ENCODE results near the gene GHR. TPM values are rescaled to one million over a fixed set of nuclear protein-coding genes. Genes with fewer than 3 reads are reported as not detected.
"Not testable (repeated sequence)": the region's sequence is repeated elsewhere in the genome, so short reads cannot be mapped to it uniquely, and the experiment has no call there.

Gene GHR
- total RNA-seq, 1 experiment from 2014 or later = 60.6 TPM

GRCh38 chr5:42543774-42544173, 120.5 kb downstream of the GHR start:
- in situ Hi-C loops (cut with HindIII; ENCODE audit: low pct_unique_long_range_greater_than_20kb, low sequenced_read_pairs) = no loop called here
- DNase-seq (ENCODE audit: low read depth, low spot score) = no peak

GRCh38 chr5:42545038-42545437, 121.8 kb downstream of the GHR start:
- in situ Hi-C loops (cut with HindIII; ENCODE audit: low pct_unique_long_range_greater_than_20kb, low sequenced_read_pairs) = no loop called here
- no peak for DNase-seq (ENCODE audit: low read depth, low spot score)

GRCh38 chr5:42547141-42547540, 123.9 kb downstream of the GHR start:
- peak; percentile 89 for DNase-seq (ENCODE audit: low read depth, low spot score)
- in situ Hi-C loops (cut with HindIII; ENCODE audit: low pct_unique_long_range_greater_than_20kb, low sequenced_read_pairs) = no loop called here

GRCh38 chr5:42547894-42548293, 124.7 kb downstream of the GHR start:
- peak; percentile 43 for DNase-seq (ENCODE audit: low read depth, low spot score)
- in situ Hi-C loops (cut with HindIII; ENCODE audit: low pct_unique_long_range_greater_than_20kb, low sequenced_read_pairs) = no loop called here

GRCh38 chr5:42552597-42552996, 129.4 kb downstream of the GHR start:
- DNase-seq (ENCODE audit: low read depth, low spot score) = no peak
- in situ Hi-C loops (cut with HindIII; ENCODE audit: low pct_unique_long_range_greater_than_20kb, low sequenced_read_pairs) = no loop called here

GRCh38 chr5:42553461-42553860, 130.2 kb downstream of the GHR start:
- in situ Hi-C loops (cut with HindIII; ENCODE audit: low pct_unique_long_range_greater_than_20kb, low sequenced_read_pairs) = no loop called here
- DNase-seq (ENCODE audit: low read depth, low spot score) = no peak

- in situ Hi-C loops (cut with HindIII; ENCODE audit: low pct_unique_long_range_greater_than_20kb, low sequenced_read_pairs) = no loop called here
- DNase-seq (ENCODE audit: low read depth, low spot score) = no peak
Measured at GRCh38 chr5:42555010-42555409, 131.8 kb downstream of the GHR start.

GRCh38 chr5:42555797-42556196, 132.6 kb downstream of the GHR start:
- DNase-seq (ENCODE audit: low read depth, low spot score) = no peak
- in situ Hi-C loops (cut with HindIII; ENCODE audit: low pct_unique_long_range_greater_than_20kb, low sequenced_read_pairs) = no loop called here

GRCh38 chr5:42557689-42558088, 134.4 kb downstream of the GHR start:
- DNase-seq (ENCODE audit: low read depth, low spot score) = no peak
- in situ Hi-C loops (cut with HindIII; ENCODE audit: low pct_unique_long_range_greater_than_20kb, low sequenced_read_pairs) = no loop called here

GRCh38 chr5:42561656-42562055, 138.4 kb downstream of the GHR start:
- in situ Hi-C loops (cut with HindIII; ENCODE audit: low pct_unique_long_range_greater_than_20kb, low sequenced_read_pairs) = no loop called here
- DNase-seq (ENCODE audit: low read depth, low spot score) = no peak

- in situ Hi-C loops (cut with HindIII; ENCODE audit: low pct_unique_long_range_greater_than_20kb, low sequenced_read_pairs) = no loop called here
- no peak for DNase-seq (ENCODE audit: low read depth, low spot score)
Measured at GRCh38 chr5:42564689-42565356, 141.6 kb downstream of the GHR start.

GRCh38 chr5:42566652-42567295, 143.5 kb downstream of the GHR start:
- no peak for DNase-seq (ENCODE audit: low read depth, low spot score)
- in situ Hi-C loops (cut with HindIII; ENCODE audit: low pct_unique_long_range_greater_than_20kb, low sequenced_read_pairs) = no loop called here

GRCh38 chr5:42569325-42569724, 146.1 kb downstream of the GHR start:
- in situ Hi-C loops (cut with HindIII; ENCODE audit: low pct_unique_long_range_greater_than_20kb, low sequenced_read_pairs) = no loop called here
- no peak for DNase-seq (ENCODE audit: low read depth, low spot score)

- in situ Hi-C loops (cut with HindIII; ENCODE audit: low pct_unique_long_range_greater_than_20kb, low sequenced_read_pairs) = no loop called here
- DNase-seq (ENCODE audit: low read depth, low spot score) = no peak
Measured at GRCh38 chr5:42569953-42570548, 146.8 kb downstream of the GHR start.

- no peak for DNase-seq (ENCODE audit: low read depth, low spot score)
Measured at GRCh38 chr5:42570966-42571960, 148.0 kb downstream of the GHR start.

GRCh38 chr5:42572313-42572712, 149.1 kb downstream of the GHR start:
- in situ Hi-C loops (cut with HindIII; ENCODE audit: low pct_unique_long_range_greater_than_20kb, low sequenced_read_pairs) = no loop called here
- no peak for DNase-seq (ENCODE audit: low read depth, low spot score)

More at GRCh38 chr5:42570966-42571960, 148.0 kb downstream of the GHR start:
- in situ Hi-C loops (cut with HindIII; ENCODE audit: low pct_unique_long_range_greater_than_20kb, low sequenced_read_pairs) = no loop called here

- in situ Hi-C loops (cut with HindIII; ENCODE audit: low pct_unique_long_range_greater_than_20kb, low sequenced_read_pairs) = no loop called here
- no peak for DNase-seq (ENCODE audit: low read depth, low spot score)
Measured at GRCh38 chr5:42573386-42573785, 150.1 kb downstream of the GHR start.

- DNase-seq (ENCODE audit: low read depth, low spot score); in situ Hi-C loops (cut with HindIII; ENCODE audit: low pct_unique_long_range_greater_than_20kb, low sequenced_read_pairs): not testable (repeated sequence)
Measured at GRCh38 chr5:42575914-42576313, 152.7 kb downstream of the GHR start.
